ENCODE measurements around the gene LIMA1. TPM values are rescaled to one million over a fixed set of nuclear protein-coding genes. Genes with fewer than 3 reads are reported as not detected.

LIMA1 gene
- total and polyA plus RNA-seq, 2 of the 4 experiments (the other 2 are of a cell fraction), result 126 to 163 TPM

- Histone ChIP-seq H3K9me3 (ENCODE audit: control insufficient read depth, insufficient read depth, low read length) (no peaks in the 10 kb centered on the region), H2AK5ac (ENCODE audit: low read depth, low read length) (no peak overlapping the region), H3K9ac (ENCODE audit: low read depth, low read length) (no peak overlapping the region), H3K79me1 (ENCODE audit: low read depth in 1 of 2, low read length in 2 of 2) (peaks cover 24 to 47% of the 10 kb centered on the region in 2 experiments), H2BK5ac (ENCODE audit: low read depth, low read length, poor library complexity, severe bottlenecking) (no peak overlapping the region), H2BK15ac (ENCODE audit: low read depth, low read length) (no peak overlapping the region), H3K27me3 (ENCODE audit: control insufficient read depth, insufficient read depth, low read length) (no peaks in the 10 kb centered on the region), H4K20me1 (ENCODE audit: insufficient read depth, low read length) (no peaks in the 10 kb centered on the region), H3K4me3 (ENCODE audit: insufficient read depth, low read depth, low read length) (no peak overlapping the region), H3K4me2 (ENCODE audit: low read depth, low read length) (no peak overlapping the region), H2BK120ac (ENCODE audit: low read depth, low read length) (no peak overlapping the region), H3K56ac (ENCODE audit: extremely low read depth, insufficient read depth, low read length) (no peak overlapping the region), H4K5ac (ENCODE audit: low read depth, low read length) (no peak overlapping the region), H2AK9ac (replicated peaks; ENCODE audit: low read depth, low read length, poor library complexity) (no peak overlapping the region), H2AFZ (replicated peaks; ENCODE audit: low read length, poor library complexity) (no peak overlapping the region), H3K14ac (replicated peaks; ENCODE audit: low read depth, low read length) (no peak overlapping the region), H3K4me1 (ENCODE audit: control insufficient read depth, insufficient read depth, low read length) (peaks cover 16% of the 10 kb centered on the region), H3K36me3 (ENCODE audit: control insufficient read depth, insufficient read depth, low read length) (peaks cover 48% of the 10 kb centered on the region), H4K91ac (ENCODE audit: insufficient read depth, low read depth, low read length) (no peak overlapping the region), H2BK20ac (ENCODE audit: low read depth, low read length) (no peak overlapping the region), H3K9me1 (ENCODE audit: insufficient read depth, low read length) (peaks cover 14% of the 10 kb centered on the region), H4K8ac (ENCODE audit: low read depth in 2 of 2, low read length in 2 of 2) (no peak overlapping the region), H3K27ac (ENCODE audit: insufficient read depth, low read length) (no peak overlapping the region), H3K18ac (ENCODE audit: low read depth, low read length) (no peak overlapping the region), H3K23ac (ENCODE audit: low read depth, low read length) (no peak overlapping the region), H3K4ac (ENCODE audit: low read depth, low read length) (no peak overlapping the region)
- ATAC-seq (ENCODE audit: low read depth) (no peak), DNase-seq (no peak)
- no peak for TF ChIP-seq RCOR1 (IDR thresholded peaks at IDR 0.05; ENCODE audit: insufficient replicate concordance, low read length)
- no peak for TF ChIP-seq MAZ (IDR thresholded peaks at IDR 0.05; ENCODE audit: borderline replicate concordance, low read depth, low read length)
- no peak for TF ChIP-seq MXI1 (IDR thresholded peaks at IDR 0.05; ENCODE audit: borderline replicate concordance, low read depth, low read length)
- TF ChIP-seq CHD1 (IDR thresholded peaks at IDR 0.05; ENCODE audit: low read depth, low read length), result no peak
- TF ChIP-seq RFX5 (IDR thresholded peaks at IDR 0.05; ENCODE audit: low read depth, low read length), result no peak
- TF ChIP-seq BHLHE40 (IDR thresholded peaks at IDR 0.05; ENCODE audit: low read depth, low read length), result no peak
- TF ChIP-seq SMC3 (IDR thresholded peaks at IDR 0.05; ENCODE audit: low read depth, low read length), result no peak
- TF ChIP-seq CTCF (conservative IDR thresholded peaks at IDR 0.05; ENCODE audit: low read depth, low read length), result no peak
- no peak for TF ChIP-seq NFE2L2 (IDR thresholded peaks at IDR 0.05; ENCODE audit: low read depth, low read length)
- TF ChIP-seq USF2 (IDR thresholded peaks at IDR 0.05; ENCODE audit: low read depth, low read length), result no peak
- no peak for TF ChIP-seq FOS (IDR thresholded peaks at IDR 0.05; ENCODE audit: low read depth, low read length)
- no peak for TF ChIP-seq RAD21 (IDR thresholded peaks at IDR 0.05; ENCODE audit: low read length)
- TF ChIP-seq MAFK (IDR thresholded peaks at IDR 0.05; ENCODE audit: low read depth, low read length), result no peak
- no peak for TF ChIP-seq POLR2A (IDR thresholded peaks at IDR 0.05; ENCODE audit: low read depth, low read length)
- TF ChIP-seq CEBPB (IDR thresholded peaks at IDR 0.05; ENCODE audit: low read depth, low read length), result no peak
- no peak for TF ChIP-seq ELK1 (IDR thresholded peaks at IDR 0.05; ENCODE audit: borderline replicate concordance, low read depth, low read length)
- no TSS peak for BruUV-seq (replicated peaks)
- WGBS, 2 experiments (ENCODE audit: extremely low coverage in 2 of 2, insufficient read length in 1 of 2), result 93% methylated on average over 3 of the region's 4 CpGs; no CpG with 5 or more reads in 1 of the 2 experiments
- in situ Hi-C loops (cut with MboI; ENCODE audit: low sequenced_read_pairs), result no loop called here
- dilution Hi-C loops (cut with HindIII; ENCODE audit: low sequenced_read_pairs, unreplicated experiment), result no loop called here
- intact Hi-C loops (cut with micrococcal nuclease), result no loop called here
- ChIA-PET CTCF (interaction anchor here (1.2 kb wide), 1 partner anchor 49 kb away, joined by 3 read pairs; no protein-coding TSS in a partner anchor), POLR2A (ENCODE audit: unreplicated experiment) (interaction anchor here (0.7 kb wide), 1 partner anchor 113 kb away, joined by 6 read pairs; no protein-coding TSS in a partner anchor)
Observed at GRCh38 chr12:50181691-50182090, 101.6 kb downstream of the LIMA1 start.

Data from IMR-90 (cell line).